GM21717 (cell line): ENCODE measurements around the gene FAM170A.
A peak's percentile ranks its signal among the peaks of the same experiment; 100 is the strongest.

ENCODE experiments used
- ATAC-seq: cut with Tn5 transposase; IDR thresholded peaks from one replicate; pipeline ENCODE4 v1.9.1; 2021; ENCODE audit warnings: mild to moderate bottlenecking, moderate library complexity; ENCODE audit not compliant: unreplicated experiment

The FAM170A gene

DNA sequence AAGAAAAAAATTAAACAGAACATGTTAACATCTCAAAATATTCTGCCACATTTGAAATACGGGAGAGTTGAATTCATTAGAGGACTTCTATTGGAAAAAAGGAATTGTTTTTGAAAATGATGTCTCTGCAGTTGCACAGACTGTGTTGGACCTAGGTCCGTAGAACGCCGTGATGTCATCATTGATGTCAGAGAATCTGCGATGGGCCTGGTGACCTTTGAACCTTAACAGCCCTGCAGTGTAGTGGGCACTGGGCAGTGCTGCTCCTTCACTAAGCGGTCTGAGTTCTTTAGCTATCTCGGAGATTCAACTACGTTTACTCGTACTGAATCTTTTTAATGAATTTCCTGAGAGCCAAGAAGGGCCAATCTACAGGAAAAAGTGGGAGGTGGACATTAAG is at the start of gene FAM170A:
TSS of gene FAM170A (plus strand) at position 220 of the 400 bp plus-strand sequence. CDS start 211 bp downstream, outside the sequence.
- ATAC-seq, result no peak

DNA sequence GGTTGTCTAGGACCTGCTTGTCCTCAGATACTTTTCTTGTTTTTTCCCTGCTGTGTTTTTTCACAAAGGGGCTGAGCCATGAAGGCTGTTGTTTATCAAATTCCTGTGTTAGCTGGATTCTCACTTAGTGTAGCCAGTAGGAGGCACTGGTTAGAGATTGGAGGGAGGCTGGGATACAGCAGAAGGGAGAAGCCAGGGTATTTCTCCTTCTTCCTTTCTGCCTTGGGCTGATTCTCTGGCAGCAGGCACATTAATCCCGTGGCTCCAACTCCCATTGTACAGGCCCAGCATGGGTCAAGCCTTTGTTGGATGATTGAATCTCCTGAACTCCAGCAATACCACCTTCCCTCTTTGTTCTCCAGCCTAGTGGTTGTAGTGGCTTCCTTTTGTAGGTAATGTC is 46.4 kb upstream of the FAM170A start:
- ATAC-seq, result no peak

- ATAC-seq, result peak; percentile 74
Observed at GRCh38 chr5:119583684-119584083, 45.7 kb upstream of the FAM170A start.

- ATAC-seq, result no peak
Observed at GRCh38 chr5:119596046-119596445, 33.3 kb upstream of the FAM170A start.

- no peak for ATAC-seq
Observed at GRCh38 chr5:119597728-119598298, 31.5 kb upstream of the FAM170A start.

DNA sequence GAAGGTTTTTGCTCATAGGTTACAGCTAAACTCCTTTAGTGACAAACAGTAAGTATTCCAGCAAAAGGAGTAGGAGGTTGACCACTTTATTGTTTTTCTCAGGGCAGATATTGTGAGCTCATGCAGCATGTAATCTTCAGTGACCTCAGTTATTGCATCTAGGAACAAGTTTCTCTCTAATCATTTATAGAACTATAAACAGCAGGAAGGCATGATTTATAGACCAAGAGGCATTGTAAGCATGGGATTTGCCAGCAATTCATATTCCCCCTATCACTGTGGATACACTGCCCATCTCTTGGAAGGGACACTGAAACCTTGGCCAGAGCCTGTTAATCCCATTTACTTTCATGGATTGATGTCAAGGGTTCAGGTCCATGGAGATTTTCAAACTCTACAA is 15.4 kb upstream of the FAM170A start:
- ATAC-seq, result no peak

- ATAC-seq, result no peak
Observed at GRCh38 chr5:119614838-119615237, 14.5 kb upstream of the FAM170A start.

GRCh38 chr5:119626086-119626485 is 3.3 kb upstream of the FAM170A start:
- no peak for ATAC-seq

- ATAC-seq, result no peak
Observed at GRCh38 chr5:119630752-119631440, 1.5 kb downstream of the FAM170A start.

DNA sequence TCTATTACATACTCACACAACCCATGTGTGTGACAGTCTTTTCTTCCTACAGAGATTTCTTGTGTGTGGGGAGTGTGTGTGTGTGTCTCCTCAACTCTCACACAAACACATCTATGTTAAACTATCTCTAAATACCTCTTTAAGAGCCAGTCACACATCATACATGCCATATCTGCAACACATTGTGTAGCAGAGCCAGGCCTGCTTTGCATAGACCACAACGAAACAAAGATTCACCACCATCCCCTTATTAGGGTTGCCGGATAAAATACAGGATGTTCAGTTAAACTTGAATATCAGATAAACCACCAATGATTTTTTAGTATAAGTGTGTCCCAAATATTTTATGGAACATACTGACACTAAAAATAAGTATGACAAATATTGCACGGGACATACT is 2.3 kb downstream of the FAM170A start:
- ATAC-seq, result peak; percentile 87

GRCh38 chr5:119651486-119651885 is 22.1 kb downstream of the FAM170A start:
- no peak for ATAC-seq

GRCh38 chr5:119655061-119655460 is 25.7 kb downstream of the FAM170A start:
- ATAC-seq, result no peak

DNA sequence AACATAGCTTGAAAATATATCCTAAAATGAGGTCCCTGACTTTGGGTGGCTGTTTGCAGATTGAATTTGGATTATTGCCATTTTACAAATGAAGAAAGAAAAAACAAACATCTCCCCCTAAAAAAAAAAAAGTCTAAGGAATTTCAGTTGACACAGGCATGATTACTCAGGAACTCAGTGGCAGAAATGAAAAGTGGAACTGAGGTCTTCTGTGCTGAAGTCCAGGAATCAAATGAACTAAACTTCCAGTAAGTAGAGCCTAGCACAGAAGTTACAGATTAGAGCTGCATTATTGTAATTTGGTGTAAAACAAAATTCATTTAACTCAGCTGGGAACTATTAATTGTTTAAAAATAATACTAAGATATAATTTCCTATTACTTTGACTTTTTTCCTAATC is 26.7 kb downstream of the FAM170A start:
- ATAC-seq, result no peak

- no peak for ATAC-seq
Observed at GRCh38 chr5:119666542-119666941, 37.2 kb downstream of the FAM170A start.

DNA sequence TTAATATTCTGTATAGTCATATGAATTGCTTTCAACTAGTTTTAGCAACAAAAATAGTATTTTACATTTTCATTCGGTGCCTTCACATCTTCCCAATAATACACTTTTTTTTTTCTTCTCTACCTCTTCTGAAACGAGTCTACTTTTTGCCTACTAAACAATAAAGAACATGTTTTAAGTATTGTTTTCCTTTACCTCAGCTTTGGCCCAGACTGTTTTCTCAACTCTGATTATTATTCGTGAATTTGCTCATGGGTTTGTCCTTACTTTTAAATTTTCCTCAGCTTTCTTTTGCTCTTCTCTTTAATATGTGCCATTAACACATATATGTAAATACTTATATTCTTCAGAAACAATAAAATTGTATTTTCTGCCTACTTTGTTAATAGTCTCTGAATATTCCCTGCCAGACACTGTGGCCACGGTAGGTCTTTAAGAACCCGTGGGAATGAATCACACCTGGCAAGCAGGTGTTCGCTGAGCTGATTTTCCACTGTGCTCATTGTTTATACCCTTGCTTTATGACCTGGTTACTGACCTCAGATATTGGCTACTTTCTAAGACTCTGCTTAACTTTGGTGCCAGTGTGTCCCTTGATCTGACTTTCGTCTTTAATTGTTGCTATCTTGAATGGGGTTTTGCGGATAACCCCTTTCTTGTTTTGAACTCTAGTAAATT is 49.1 kb downstream of the FAM170A start:
- ATAC-seq, result no peak

DNA sequence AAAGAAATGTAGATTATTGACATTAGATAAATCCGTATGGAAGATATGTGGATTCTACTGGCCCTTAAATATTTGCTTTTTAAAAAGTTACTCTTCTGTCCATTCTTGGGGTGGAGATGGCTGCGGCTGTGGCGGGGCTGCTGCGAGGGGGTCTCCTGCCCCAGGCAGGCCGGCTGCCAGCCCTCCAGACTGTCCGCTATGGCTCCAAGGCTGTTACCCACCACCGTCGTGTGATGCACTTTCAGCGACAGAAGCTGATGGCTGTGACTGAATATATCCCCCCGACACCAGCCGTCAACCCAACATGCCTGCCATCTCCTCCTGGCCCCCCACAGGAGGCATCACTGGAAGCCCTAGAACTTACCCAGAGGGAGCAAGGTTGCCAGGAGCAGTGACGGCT is 50.7 kb downstream of the FAM170A start:
- no peak for ATAC-seq

GRCh38 chr5:119681734-119682133 is 52.4 kb downstream of the FAM170A start:
- ATAC-seq, result no peak

DNA sequence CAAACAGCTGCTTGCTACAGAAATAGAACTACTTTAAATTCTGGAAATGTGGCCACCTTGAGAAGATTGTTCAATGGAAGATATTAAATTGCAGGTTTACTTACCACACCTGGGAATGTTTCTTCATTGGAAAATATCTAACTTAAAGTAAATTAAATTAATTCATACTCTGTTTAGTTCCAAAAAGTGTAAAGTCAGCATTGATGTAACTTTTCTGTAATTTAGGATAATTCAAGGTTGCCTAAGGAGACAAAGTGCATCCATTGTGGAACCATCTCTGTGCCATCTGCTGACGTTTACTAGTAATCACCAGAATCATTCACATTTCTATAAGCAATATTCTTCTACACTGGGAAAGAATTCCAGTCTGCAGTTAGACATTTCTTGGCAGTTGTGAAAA is 53.0 kb downstream of the FAM170A start:
- ATAC-seq, result no peak
